ENCODE results near the gene YAP1.

The YAP1 gene

DNA sequence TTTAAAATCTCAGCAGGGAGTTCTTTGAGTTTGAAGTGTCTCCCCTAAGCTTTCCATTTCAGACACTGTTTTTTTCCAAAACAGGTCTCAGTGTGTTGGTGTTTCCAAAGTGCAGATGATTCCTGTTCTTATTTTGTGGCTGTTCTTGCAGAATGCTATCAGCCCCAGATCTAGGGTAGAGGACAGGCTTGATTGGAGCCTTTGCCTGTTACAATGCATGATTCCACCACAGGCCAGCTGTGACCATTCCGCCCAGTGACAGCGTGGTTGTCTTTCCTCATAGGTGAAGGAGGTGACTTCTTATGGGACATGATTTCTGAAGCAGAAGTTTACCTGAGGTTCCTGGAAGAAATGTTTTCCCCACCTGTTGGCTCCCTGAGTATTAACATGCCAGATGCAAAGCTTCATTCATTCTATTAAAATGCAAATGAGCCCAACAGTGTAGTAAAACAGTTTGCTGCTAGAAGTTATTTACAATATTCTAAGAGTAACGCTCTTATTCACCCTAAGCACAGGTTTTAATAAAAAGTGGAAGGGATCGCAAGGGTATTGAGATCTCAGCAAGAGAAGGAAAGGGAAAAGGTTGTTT is 170.1 kb downstream of the YAP1 start:
- no peak for DNase-seq (ENCODE audit: low read depth)

Measured in activated gamma-delta T cell treated with anti-CD3 and anti-CD28 coated beads, Interleukin-2, amount 50 U/mL, for 16 hours (primary cell).